ENCODE results near the gene TEAD1.

Gene TEAD1

GRCh38 chr11:12890476-12890875 is 216.3 kb downstream of the TEAD1 start:
- no peak for TF ChIP-seq CTCF (IDR thresholded peaks at IDR 0.05; ENCODE audit: low read depth, low read length)
- DNase-seq (ENCODE audit: low read depth in 2 of 2): peak in 1 of 2 donors; percentile 55
- no peak overlapping the region for H3K4me3 ChIP-seq (replicated peaks in 1 of 2; ENCODE audit: low read depth in 2 of 2, low read length in 2 of 2)

- peak; percentile 71 to 75 for DNase-seq (ENCODE audit: low read depth in 2 of 2)
- no peak overlapping the region for H3K4me3 ChIP-seq (replicated peaks in 1 of 2; ENCODE audit: low read depth in 2 of 2, low read length in 2 of 2)
- TF ChIP-seq CTCF (IDR thresholded peaks at IDR 0.05; ENCODE audit: low read depth, low read length): peak; percentile 82
These were observed 219.8 kb downstream of the TEAD1 start for GRCh38 chr11:12893787-12894672.

GRCh38 chr11:12897390-12897789 is 223.2 kb downstream of the TEAD1 start:
- H3K4me3 ChIP-seq (replicated peaks in 1 of 2; ENCODE audit: low read depth in 2 of 2, low read length in 2 of 2): no peak overlapping the region
- no peak for DNase-seq (ENCODE audit: low read depth in 2 of 2)
- no peak for TF ChIP-seq CTCF (IDR thresholded peaks at IDR 0.05; ENCODE audit: low read depth, low read length)

- no peak for DNase-seq (ENCODE audit: low read depth in 2 of 2)
- H3K4me3 ChIP-seq (replicated peaks in 1 of 2; ENCODE audit: low read depth in 2 of 2, low read length in 2 of 2): no peak overlapping the region
- no peak for TF ChIP-seq CTCF (IDR thresholded peaks at IDR 0.05; ENCODE audit: low read depth, low read length)
These were observed 223.6 kb downstream of the TEAD1 start for GRCh38 chr11:12897867-12898266.

GRCh38 chr11:12900496-12900895 is 226.3 kb downstream of the TEAD1 start:
- H3K4me3 ChIP-seq (replicated peaks in 1 of 2; ENCODE audit: low read depth in 2 of 2, low read length in 2 of 2): no peak overlapping the region
- peak; percentile 91 to 97 for DNase-seq (ENCODE audit: low read depth in 2 of 2)
- no peak for TF ChIP-seq CTCF (IDR thresholded peaks at IDR 0.05; ENCODE audit: low read depth, low read length)

GRCh38 chr11:12901272-12901671 is 227.1 kb downstream of the TEAD1 start:
- DNase-seq (ENCODE audit: low read depth in 2 of 2): peak in 1 of 2 donors; percentile 46
- TF ChIP-seq CTCF (IDR thresholded peaks at IDR 0.05; ENCODE audit: low read depth, low read length): no peak
- no peak overlapping the region for H3K4me3 ChIP-seq (replicated peaks in 1 of 2; ENCODE audit: low read depth in 2 of 2, low read length in 2 of 2)

Measured in cardiac fibroblast (primary cell).